Stimulated activated naive CD8-positive, alpha-beta T cell treated with anti-CD3 and anti-CD28 coated beads, Interleukin-15, Interleukin-2, amounts not matched to agents 100 ng/mL and 50 ng/mL, for 24 hours (primary cell): Measurements from ENCODE around the gene CAMSAP2.
"Not testable (repeated sequence)": the region's sequence is repeated elsewhere in the genome, so short reads cannot be mapped to it uniquely, and the experiment has no call there.

Experiments used
- H3K27ac Mint-ChIP-seq: one replicate; pipeline ENCODE4 v1.8.0; 2021; ENCODE audit warnings: mild to moderate bottlenecking, mixed read lengths
- H3K27me3 Mint-ChIP-seq: one replicate; pipeline ENCODE4 v1.8.0; 2021; ENCODE audit warnings: mixed read lengths
- H3K36me3 Mint-ChIP-seq: one replicate; pipeline ENCODE4 v1.8.0; 2021; ENCODE audit warnings: low read depth, mixed read lengths
- H3K4me1 Mint-ChIP-seq: one replicate; pipeline ENCODE4 v1.8.0; 2021; ENCODE audit warnings: low read depth, mixed read lengths
- H3K4me3 Mint-ChIP-seq: one replicate; pipeline ENCODE4 v1.8.0; 2021; ENCODE audit warnings: mild to moderate bottlenecking, mixed read lengths
- H3K9me3 Mint-ChIP-seq: one replicate; pipeline ENCODE4 v1.8.0; 2021; ENCODE audit warnings: mixed read lengths

CAMSAP2 gene

GRCh38 chr1:200791012-200791411 is 52.3 kb downstream of the CAMSAP2 start:
- not testable (repeated sequence) for H3K27ac Mint-ChIP-seq, H3K4me1 Mint-ChIP-seq, H3K27me3 Mint-ChIP-seq, H3K9me3 Mint-ChIP-seq, H3K4me3 Mint-ChIP-seq, H3K36me3 Mint-ChIP-seq

- no peak overlapping the region for H3K4me3 Mint-ChIP-seq
- H3K9me3 Mint-ChIP-seq = no peaks in the 10 kb centered on the region
- H3K4me1 Mint-ChIP-seq = no peaks in the 10 kb centered on the region
- no peaks in the 10 kb centered on the region for H3K36me3 Mint-ChIP-seq
- no peak overlapping the region for H3K27ac Mint-ChIP-seq
- no peaks in the 10 kb centered on the region for H3K27me3 Mint-ChIP-seq
These were observed 55.0 kb downstream of the CAMSAP2 start for GRCh38 chr1:200793677-200794076.

- Mint-ChIP-seq H3K27me3 (no peaks in the 10 kb centered on the region), H3K36me3 (no peaks in the 10 kb centered on the region), H3K9me3 (no peaks in the 10 kb centered on the region), H3K4me3 (no peak overlapping the region), H3K27ac (no peak overlapping the region), H3K4me1 (no peaks in the 10 kb centered on the region)
These were observed 55.9 kb downstream of the CAMSAP2 start for GRCh38 chr1:200794506-200795065.

- Mint-ChIP-seq H3K27ac (no peak overlapping the region), H3K9me3 (no peaks in the 10 kb centered on the region), H3K4me3 (no peak overlapping the region)
These were observed 56.5 kb downstream of the CAMSAP2 start for GRCh38 chr1:200795156-200795555.

GRCh38 chr1:200802042-200802441 is 63.3 kb downstream of the CAMSAP2 start:
- Mint-ChIP-seq H3K27me3 (no peaks in the 10 kb centered on the region), H3K4me3 (no peak overlapping the region), H3K27ac (no peak overlapping the region), H3K9me3 (no peaks in the 10 kb centered on the region), H3K36me3 (no peaks in the 10 kb centered on the region), H3K4me1 (no peaks in the 10 kb centered on the region)

More at GRCh38 chr1:200795156-200795555, 56.5 kb downstream of the CAMSAP2 start:
- Mint-ChIP-seq H3K36me3 (no peaks in the 10 kb centered on the region), H3K27me3 (no peaks in the 10 kb centered on the region), H3K4me1 (no peaks in the 10 kb centered on the region)

- no peaks in the 10 kb centered on the region for H3K4me1 Mint-ChIP-seq
- no peak overlapping the region for H3K4me3 Mint-ChIP-seq
- H3K27ac Mint-ChIP-seq = no peak overlapping the region
- no peaks in the 10 kb centered on the region for H3K27me3 Mint-ChIP-seq
- no peaks in the 10 kb centered on the region for H3K9me3 Mint-ChIP-seq
- H3K36me3 Mint-ChIP-seq = no peaks in the 10 kb centered on the region
These were observed 64.3 kb downstream of the CAMSAP2 start for GRCh38 chr1:200802865-200803512.

GRCh38 chr1:200805719-200806118 is 67.0 kb downstream of the CAMSAP2 start:
- no peak overlapping the region for H3K4me3 Mint-ChIP-seq
- no peak overlapping the region for H3K27ac Mint-ChIP-seq
- no peaks in the 10 kb centered on the region for H3K27me3 Mint-ChIP-seq
- no peaks in the 10 kb centered on the region for H3K4me1 Mint-ChIP-seq
- no peaks in the 10 kb centered on the region for H3K9me3 Mint-ChIP-seq
- no peaks in the 10 kb centered on the region for H3K36me3 Mint-ChIP-seq

GRCh38 chr1:200808846-200809245 is 70.2 kb downstream of the CAMSAP2 start:
- no peaks in the 10 kb centered on the region for H3K27me3 Mint-ChIP-seq
- no peaks in the 10 kb centered on the region for H3K36me3 Mint-ChIP-seq
- no peak overlapping the region for H3K27ac Mint-ChIP-seq
- H3K4me3 Mint-ChIP-seq = no peak overlapping the region
- H3K9me3 Mint-ChIP-seq = no peaks in the 10 kb centered on the region
- no peaks in the 10 kb centered on the region for H3K4me1 Mint-ChIP-seq

- Mint-ChIP-seq H3K36me3 (no peaks in the 10 kb centered on the region), H3K27me3 (no peaks in the 10 kb centered on the region), H3K4me1 (no peaks in the 10 kb centered on the region), H3K4me3 (no peak overlapping the region), H3K27ac (no peak overlapping the region), H3K9me3 (no peaks in the 10 kb centered on the region)
These were observed 73.0 kb downstream of the CAMSAP2 start for GRCh38 chr1:200811704-200812103.

GRCh38 chr1:200816624-200817224 is 78.0 kb downstream of the CAMSAP2 start:
- not testable (repeated sequence) for H3K36me3 Mint-ChIP-seq

GRCh38 chr1:200818248-200818647 is 79.6 kb downstream of the CAMSAP2 start:
- H3K4me1 Mint-ChIP-seq = no peaks in the 10 kb centered on the region
- no peaks in the 10 kb centered on the region for H3K9me3 Mint-ChIP-seq
- no peaks in the 10 kb centered on the region for H3K27me3 Mint-ChIP-seq
- no peaks in the 10 kb centered on the region for H3K36me3 Mint-ChIP-seq
- H3K4me3 Mint-ChIP-seq = no peak overlapping the region
- no peak overlapping the region for H3K27ac Mint-ChIP-seq

More at GRCh38 chr1:200816624-200817224, 78.0 kb downstream of the CAMSAP2 start:
- not testable (repeated sequence) for H3K4me3 Mint-ChIP-seq, H3K9me3 Mint-ChIP-seq, H3K27me3 Mint-ChIP-seq, H3K27ac Mint-ChIP-seq, H3K4me1 Mint-ChIP-seq

- no peaks in the 10 kb centered on the region for H3K27me3 Mint-ChIP-seq
- H3K27ac Mint-ChIP-seq = no peak overlapping the region
- H3K36me3 Mint-ChIP-seq = no peaks in the 10 kb centered on the region
- H3K4me3 Mint-ChIP-seq = no peak overlapping the region
- no peaks in the 10 kb centered on the region for H3K4me1 Mint-ChIP-seq
- no peaks in the 10 kb centered on the region for H3K9me3 Mint-ChIP-seq
These were observed 81.0 kb downstream of the CAMSAP2 start for GRCh38 chr1:200819726-200820125.

- peaks cover 3% of the 10 kb centered on the region for H3K4me1 Mint-ChIP-seq
These were observed 92.4 kb downstream of the CAMSAP2 start for GRCh38 chr1:200831091-200831490.

GRCh38 chr1:200834383-200834782 is 95.7 kb downstream of the CAMSAP2 start:
- no peaks in the 10 kb centered on the region for H3K4me1 Mint-ChIP-seq
- H3K36me3 Mint-ChIP-seq = no peaks in the 10 kb centered on the region
- H3K9me3 Mint-ChIP-seq = peaks cover 4% of the 10 kb centered on the region
- no peak overlapping the region for H3K27ac Mint-ChIP-seq
- no peak overlapping the region for H3K4me3 Mint-ChIP-seq
- no peaks in the 10 kb centered on the region for H3K27me3 Mint-ChIP-seq

More at GRCh38 chr1:200831091-200831490, 92.4 kb downstream of the CAMSAP2 start:
- Mint-ChIP-seq H3K27me3 (no peaks in the 10 kb centered on the region), H3K27ac (no peak overlapping the region), H3K4me3 (no peak overlapping the region), H3K36me3 (no peaks in the 10 kb centered on the region), H3K9me3 (peaks cover under 1% of the 10 kb centered on the region)

- Mint-ChIP-seq H3K4me1 (no peaks in the 10 kb centered on the region), H3K36me3 (no peaks in the 10 kb centered on the region), H3K9me3 (peaks cover 4% of the 10 kb centered on the region), H3K4me3 (no peak overlapping the region), H3K27me3 (no peaks in the 10 kb centered on the region), H3K27ac (no peak overlapping the region)
These were observed 97.5 kb downstream of the CAMSAP2 start for GRCh38 chr1:200836213-200836612.
